ACC112 (cell line): ENCODE measurements around the gene CCER1.
"Not testable (repeated sequence)": the region's sequence is repeated elsewhere in the genome, so short reads cannot be mapped to it uniquely, and the experiment has no call there.

Experiments
- H2AFZ ChIP-seq: fragments of 200-600 bp; sonication (generic); one replicate; pipeline ENCODE4 v1.6.0; 2017; ENCODE audit warnings: antibody characterized with exemption, low read length; ENCODE audit not compliant: unreplicated experiment
- H3K27ac ChIP-seq: fragments of 200-600 bp; sonication (generic); 2 replicates; pipeline ENCODE4 v1.5.1; 2014; ENCODE audit warnings: low read depth, mild to moderate bottlenecking, antibody characterized with exemption, low read length, moderate library complexity
- H3K27me3 ChIP-seq: fragments of 200-600 bp; sonication (generic); 2 replicates; pipeline ENCODE4 v1.6.1; 2014; ENCODE audit warnings: mild to moderate bottlenecking, antibody characterized with exemption, low read length, moderate library complexity, mixed read lengths; ENCODE audit not compliant: insufficient read depth
- H3K36me3 ChIP-seq: fragments of 200-600 bp; sonication (generic); 2 replicates; pipeline ENCODE4 v1.6.1; 2016; ENCODE audit warnings: mild to moderate bottlenecking, antibody characterized with exemption, low read length, moderate library complexity, mixed read lengths; ENCODE audit not compliant: insufficient read depth
- H3K4me1 ChIP-seq: fragments of 200-600 bp; sonication (generic); one replicate; pipeline ENCODE4 v1.6.1; 2016; ENCODE audit warnings: low read length, mixed read lengths; ENCODE audit not compliant: insufficient read depth, unreplicated experiment, control insufficient read depth
- H3K4me3 ChIP-seq: fragments of 200-600 bp; sonication (generic); 2 replicates; pipeline ENCODE4 v1.5.1; 2014; ENCODE audit warnings: mild to moderate bottlenecking, low read depth, low read length
- H3K79me2 ChIP-seq: fragments of 200-600 bp; sonication (generic); one replicate; pipeline ENCODE4 v1.6.0; 2016; ENCODE audit warnings: low read length; ENCODE audit not compliant: control insufficient read depth, unreplicated experiment, insufficient read depth

Gene CCER1

DNA sequence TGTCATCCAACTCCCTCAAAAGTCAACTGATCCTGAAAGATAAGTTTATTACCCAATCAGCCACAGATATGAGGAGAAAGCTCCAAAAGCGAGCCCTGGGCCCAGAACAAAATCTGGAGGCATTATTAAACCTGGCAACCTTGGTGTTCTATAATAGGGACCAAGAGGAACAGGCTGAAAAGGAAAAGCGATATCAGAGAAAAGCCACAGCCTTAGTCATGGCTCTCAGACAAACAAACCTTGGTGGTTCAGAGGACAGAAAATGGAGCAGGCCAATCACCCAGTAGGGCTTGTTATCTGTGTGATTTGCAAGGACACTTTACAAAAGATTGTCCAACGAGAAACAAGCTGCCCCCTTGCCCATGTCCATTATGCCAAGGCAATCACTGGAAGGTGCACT lies 30.4 kb upstream of the CCER1 start:
- H3K4me1 ChIP-seq, H3K27me3 ChIP-seq, H2AFZ ChIP-seq, H3K79me2 ChIP-seq, H3K4me3 ChIP-seq, H3K27ac ChIP-seq, H3K36me3 ChIP-seq: not testable (repeated sequence)

- no peak overlapping the region for H3K4me3 ChIP-seq
- peaks cover 2% of the 10 kb centered on the region; the same call in 1 of the 2 replicates for H3K36me3 ChIP-seq
- H2AFZ ChIP-seq = no peak overlapping the region
- no peaks in the 10 kb centered on the region for H3K27me3 ChIP-seq
- H3K27ac ChIP-seq = no peak overlapping the region
- H3K79me2 ChIP-seq = no peaks in the 10 kb centered on the region
- H3K4me1 ChIP-seq = no peaks in the 10 kb centered on the region
Measured at GRCh38 chr12:90984114-90984513, 29.1 kb upstream of the CCER1 start.

- no peak overlapping the region for H2AFZ ChIP-seq
- H3K4me3 ChIP-seq = no peak overlapping the region
- H3K27me3 ChIP-seq = no peaks in the 10 kb centered on the region
- no peaks in the 10 kb centered on the region for H3K79me2 ChIP-seq
- H3K4me1 ChIP-seq = no peaks in the 10 kb centered on the region
- no peak overlapping the region for H3K27ac ChIP-seq
- peaks cover 2% of the 10 kb centered on the region; the same call in 1 of the 2 replicates for H3K36me3 ChIP-seq
Measured at GRCh38 chr12:90982170-90982569, 27.2 kb upstream of the CCER1 start.

GRCh38 chr12:90979951-90980350 lies 25.0 kb upstream of the CCER1 start:
- no peaks in the 10 kb centered on the region for H3K27me3 ChIP-seq

DNA sequence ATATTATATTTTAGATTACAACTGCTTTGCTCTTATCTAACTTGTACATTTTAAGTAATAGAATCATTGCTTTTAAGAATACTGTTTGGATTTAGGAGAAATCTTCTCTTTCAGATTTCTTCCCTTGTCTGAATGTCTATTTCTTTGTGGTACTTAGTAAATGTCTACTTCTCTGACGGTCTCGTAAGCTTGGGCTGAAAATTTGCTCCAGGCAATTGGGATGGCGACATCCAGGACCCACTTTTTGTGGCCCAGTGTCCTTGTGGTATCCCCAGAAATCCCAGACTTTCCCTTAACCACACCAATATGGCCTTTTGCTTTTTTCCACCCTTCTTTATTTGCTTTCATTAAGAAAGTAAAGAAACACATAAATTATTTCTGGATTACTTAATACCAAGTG lies 24.0 kb upstream of the CCER1 start:
- H3K36me3 ChIP-seq = no peaks in the 10 kb centered on the region
- H3K79me2 ChIP-seq = no peaks in the 10 kb centered on the region
- H2AFZ ChIP-seq = no peak overlapping the region
- no peak overlapping the region for H3K27ac ChIP-seq
- no peaks in the 10 kb centered on the region for H3K27me3 ChIP-seq
- no peak overlapping the region for H3K4me3 ChIP-seq
- H3K4me1 ChIP-seq = peaks cover 8% of the 10 kb centered on the region

More at GRCh38 chr12:90979951-90980350, 25.0 kb upstream of the CCER1 start:
- no peaks in the 10 kb centered on the region for H3K4me1 ChIP-seq
- no peaks in the 10 kb centered on the region for H3K79me2 ChIP-seq
- H3K36me3 ChIP-seq = no peaks in the 10 kb centered on the region
- no peak overlapping the region for H3K27ac ChIP-seq
- no peak overlapping the region for H3K4me3 ChIP-seq
- no peak overlapping the region for H2AFZ ChIP-seq

DNA sequence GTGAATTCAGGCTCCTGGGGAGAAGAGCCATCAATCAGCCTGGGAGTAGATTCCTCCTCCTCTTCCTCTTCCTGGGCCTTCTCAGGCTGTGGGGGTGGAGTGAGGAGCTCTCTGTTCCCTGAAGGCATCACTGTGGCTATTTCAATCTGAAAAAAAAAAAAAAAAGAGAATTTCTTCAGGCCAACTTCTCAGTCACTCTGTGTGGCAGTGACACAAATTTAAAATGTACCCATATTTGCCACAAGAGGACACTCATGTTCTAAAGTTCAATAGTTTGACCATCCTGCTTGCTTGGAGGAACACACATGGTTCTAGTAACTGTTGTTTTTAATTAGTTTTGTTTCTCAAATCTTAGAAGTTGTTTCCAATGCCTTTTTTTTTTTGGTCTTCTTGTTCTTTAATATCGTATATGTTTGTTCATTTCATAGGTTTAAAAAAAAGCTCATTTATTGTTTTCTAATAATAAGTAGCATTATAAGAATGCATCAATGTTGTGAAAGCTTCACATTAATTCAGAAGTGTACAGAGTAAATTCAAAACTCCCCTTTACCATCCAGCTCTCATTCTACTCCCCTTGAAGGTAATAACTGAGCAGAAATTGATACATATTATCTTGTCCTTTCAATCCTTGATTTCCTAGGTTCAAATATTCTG lies 23.3 kb upstream of the CCER1 start:
- H3K4me3 ChIP-seq = no peak overlapping the region
- H3K27ac ChIP-seq = no peak overlapping the region
- no peaks in the 10 kb centered on the region for H3K79me2 ChIP-seq
- H3K4me1 ChIP-seq = peaks cover 15% of the 10 kb centered on the region
- H3K27me3 ChIP-seq = no peaks in the 10 kb centered on the region
- no peaks in the 10 kb centered on the region for H3K36me3 ChIP-seq
- peak overlapping the region; percentile 5 for H2AFZ ChIP-seq

DNA sequence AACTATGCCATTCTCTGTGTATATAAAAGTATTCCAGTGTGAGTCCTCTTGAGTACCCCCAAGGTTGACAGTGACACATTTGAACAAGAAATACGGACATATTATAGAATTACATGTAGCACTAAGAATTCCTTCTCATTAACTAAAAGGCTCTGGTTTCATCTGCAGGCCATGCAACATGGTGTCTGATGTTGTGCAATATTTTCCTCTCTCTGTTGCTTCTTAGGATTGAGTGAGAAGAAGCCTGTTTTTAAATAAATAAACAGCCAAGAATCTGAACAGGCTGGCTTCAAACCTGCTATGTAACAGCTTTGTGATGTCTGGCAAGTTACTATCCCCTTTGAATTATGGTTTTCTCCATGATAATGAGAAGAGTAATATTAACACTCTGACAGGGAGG lies 22.2 kb upstream of the CCER1 start:
- Histone ChIP-seq H3K27me3 (no peaks in the 10 kb centered on the region), H3K27ac (no peak overlapping the region), H3K36me3 (no peaks in the 10 kb centered on the region), H3K4me3 (no peak overlapping the region), H3K79me2 (no peaks in the 10 kb centered on the region), H3K4me1 (peaks cover 15% of the 10 kb centered on the region), H2AFZ (no peak overlapping the region)

DNA sequence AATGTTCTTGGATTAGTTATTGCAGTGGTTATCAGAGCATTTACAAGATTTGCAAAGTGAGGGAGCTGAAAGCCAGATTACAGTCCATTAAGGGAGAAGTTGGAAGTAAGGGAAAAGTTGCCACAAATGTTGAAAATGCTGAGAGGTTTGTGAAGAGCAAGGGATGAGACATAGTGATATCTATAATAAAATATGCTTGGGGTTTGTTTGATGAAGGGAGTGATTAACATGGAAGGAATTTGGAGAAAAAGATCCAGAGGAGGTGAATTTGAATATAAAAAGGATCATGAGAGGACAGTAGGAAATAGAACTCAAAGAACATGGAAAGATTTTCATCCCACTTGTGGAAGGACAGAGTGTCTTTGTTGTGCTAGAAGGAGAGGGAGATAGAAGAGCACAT lies 19.3 kb upstream of the CCER1 start:
- Histone ChIP-seq H3K27ac (0 out of 2 replicates have a peak overlapping the region, but pooled peaks have one; percentile 19), H3K4me1 (peaks cover 22% of the 10 kb centered on the region), H2AFZ (peak overlapping the region; percentile 47)

DNA sequence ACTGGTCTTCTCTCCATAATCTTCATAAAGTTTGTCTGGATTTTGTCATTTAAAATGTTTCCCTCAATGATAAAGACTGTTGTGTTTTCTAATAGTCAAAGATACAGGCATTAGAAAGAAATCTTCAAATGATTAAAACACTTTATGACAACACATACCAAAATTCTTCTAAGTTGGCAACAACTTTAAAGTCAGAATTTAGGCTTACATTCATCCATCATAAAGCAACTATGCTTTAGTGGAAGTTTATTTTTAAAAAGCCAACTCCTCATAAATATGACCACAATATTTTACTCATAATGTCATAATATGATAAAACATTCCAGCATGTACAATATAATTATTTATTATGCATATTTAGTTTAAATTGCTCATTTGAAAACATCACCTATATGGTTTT lies 17.2 kb upstream of the CCER1 start:
- Histone ChIP-seq H3K4me3 (no peak overlapping the region), H3K4me1 (peaks cover 22% of the 10 kb centered on the region), H3K36me3 (no peaks in the 10 kb centered on the region), H3K27me3 (no peaks in the 10 kb centered on the region), H3K79me2 (no peaks in the 10 kb centered on the region), H2AFZ (no peak overlapping the region), H3K27ac (no peak overlapping the region)

More for the DNA sequence above, 19.3 kb upstream of the CCER1 start:
- Histone ChIP-seq H3K36me3 (no peaks in the 10 kb centered on the region), H3K79me2 (no peaks in the 10 kb centered on the region), H3K4me3 (no peak overlapping the region), H3K27me3 (no peaks in the 10 kb centered on the region)

DNA sequence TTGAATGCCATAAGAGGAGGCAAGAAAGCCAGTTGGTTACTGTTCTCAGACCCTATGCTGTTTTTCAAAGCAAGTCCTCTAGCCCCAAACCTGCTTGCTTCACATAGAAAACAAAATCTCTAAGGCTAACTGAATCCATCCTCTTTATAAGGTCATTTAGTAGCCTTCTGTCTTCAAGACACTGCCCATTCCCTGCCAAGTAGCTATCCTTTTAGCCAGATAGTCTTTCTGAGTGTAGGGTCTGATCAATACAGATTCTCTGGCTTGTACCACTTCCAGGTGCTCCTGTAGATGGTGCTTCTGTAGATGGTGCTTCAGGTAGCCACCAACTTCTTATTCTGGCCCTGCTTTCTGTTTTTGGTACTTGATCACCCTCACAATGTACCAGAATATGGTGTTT lies 15.9 kb upstream of the CCER1 start:
- no peaks in the 10 kb centered on the region for H3K79me2 ChIP-seq
- no peak overlapping the region for H3K27ac ChIP-seq
- no peak overlapping the region for H2AFZ ChIP-seq
- no peaks in the 10 kb centered on the region for H3K27me3 ChIP-seq
- H3K36me3 ChIP-seq = no peaks in the 10 kb centered on the region
- H3K4me3 ChIP-seq = no peak overlapping the region
- H3K4me1 ChIP-seq = peaks cover 22% of the 10 kb centered on the region

GRCh38 chr12:90970471-90970870 lies 15.5 kb upstream of the CCER1 start:
- no peaks in the 10 kb centered on the region for H3K27me3 ChIP-seq
- H2AFZ ChIP-seq = no peak overlapping the region
- H3K27ac ChIP-seq = no peak overlapping the region
- no peak overlapping the region for H3K4me3 ChIP-seq
- H3K79me2 ChIP-seq = no peaks in the 10 kb centered on the region
- H3K36me3 ChIP-seq = no peaks in the 10 kb centered on the region
- peaks cover 22% of the 10 kb centered on the region for H3K4me1 ChIP-seq
